Ovary (tissue), 3 donors: ENCODE measurements around the gene TMIGD1.

Experiments used
- CTCF ChIP-seq, 3 donors: fragments of 450-650 bp in 2 of 3; fragments of 200-600 bp in 1 of 3; IDR thresholded peaks; one replicate each; pipeline versions ENCODE4 v1.5.1 to v1.8.0; 2016 to 2022; ENCODE audit warnings: antibody characterized with exemption in 3 of 3, mild to moderate bottlenecking in 1 of 3
- EP300 ChIP-seq: sonication (generic); formaldehyde crosslinking; IDR thresholded peaks from one replicate; pipeline ENCODE4 v1.6.1; 2017; ENCODE audit warnings: antibody characterized with exemption
- POLR2A ChIP-seq: fragments of 450-650 bp; IDR thresholded peaks from one replicate; pipeline ENCODE4 v1.6.1; 2017; ENCODE audit warnings: antibody characterized with exemption, mild to moderate bottlenecking, moderate library complexity
- donor health status: DM: no; HTN: no; CAD: no.

- TF ChIP-seq POLR2A (no peak), CTCF (IDR thresholded peaks at IDR 0.05) (no peak), EP300 (no peak)
Observed at GRCh38 chr17:30352240-30352814, 18.5 kb upstream of the TMIGD1 start.
